NCI-H748 treated with DMSO at 0.1 percent for 48 hours (cell line): ENCODE measurements around the gene ZG16B.

ENCODE experiments used
- DNase-seq: peaks from one replicate; lab custom pipeline; 2025; lab: John Stamatoyannopoulos, UW

ZG16B gene, protein sequence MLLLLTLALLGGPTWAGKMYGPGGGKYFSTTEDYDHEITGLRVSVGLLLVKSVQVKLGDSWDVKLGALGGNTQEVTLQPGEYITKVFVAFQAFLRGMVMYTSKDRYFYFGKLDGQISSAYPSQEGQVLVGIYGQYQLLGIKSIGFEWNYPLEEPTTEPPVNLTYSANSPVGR

DNA sequence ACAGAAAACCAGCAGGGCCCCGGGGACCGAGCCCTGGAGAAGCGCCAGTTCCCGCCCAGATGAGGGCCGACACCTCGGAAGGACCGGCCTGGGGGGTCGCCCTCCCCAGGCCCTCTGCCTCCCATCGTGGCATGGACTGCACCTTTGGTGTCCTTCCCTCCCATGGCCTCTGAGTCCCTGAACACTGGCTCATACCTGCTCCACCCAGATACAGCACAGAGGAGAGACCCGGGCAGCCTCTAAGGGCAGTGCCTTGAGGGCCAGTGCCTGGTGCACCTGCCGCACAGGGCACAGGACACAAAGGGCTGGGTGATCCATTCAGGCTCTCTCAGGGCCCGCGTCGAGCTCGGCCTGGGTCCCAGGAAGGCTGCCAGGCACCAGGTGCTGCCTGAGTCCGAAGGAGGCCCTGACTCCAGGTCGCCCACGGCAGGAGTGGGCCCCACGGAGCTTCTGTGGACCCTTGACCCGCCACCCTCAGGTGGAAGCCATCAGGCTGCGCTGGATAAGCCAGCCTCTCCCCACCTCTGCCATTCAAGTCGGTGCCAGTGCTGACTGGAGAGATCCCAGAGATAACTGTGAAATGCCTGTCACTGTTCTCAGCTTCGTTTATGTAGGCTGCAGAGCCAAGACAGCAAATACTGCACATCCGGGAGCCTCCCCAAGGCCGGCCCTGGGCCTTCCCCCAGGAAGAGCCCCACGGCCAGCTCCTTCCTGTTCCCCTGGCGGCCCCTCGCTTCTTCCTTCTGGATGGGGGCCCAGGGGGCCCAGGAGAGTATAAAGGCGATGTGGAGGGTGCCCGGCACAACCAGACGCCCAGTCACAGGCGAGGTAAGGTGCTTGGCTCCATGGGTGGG, at the start of gene ZG16B:
TSS of gene ZG16B (plus strand) at position 803 of the 854 bp plus-strand sequence. CDS start 139 bp downstream, outside the sequence.
- DNase-seq: no peak

DNA sequence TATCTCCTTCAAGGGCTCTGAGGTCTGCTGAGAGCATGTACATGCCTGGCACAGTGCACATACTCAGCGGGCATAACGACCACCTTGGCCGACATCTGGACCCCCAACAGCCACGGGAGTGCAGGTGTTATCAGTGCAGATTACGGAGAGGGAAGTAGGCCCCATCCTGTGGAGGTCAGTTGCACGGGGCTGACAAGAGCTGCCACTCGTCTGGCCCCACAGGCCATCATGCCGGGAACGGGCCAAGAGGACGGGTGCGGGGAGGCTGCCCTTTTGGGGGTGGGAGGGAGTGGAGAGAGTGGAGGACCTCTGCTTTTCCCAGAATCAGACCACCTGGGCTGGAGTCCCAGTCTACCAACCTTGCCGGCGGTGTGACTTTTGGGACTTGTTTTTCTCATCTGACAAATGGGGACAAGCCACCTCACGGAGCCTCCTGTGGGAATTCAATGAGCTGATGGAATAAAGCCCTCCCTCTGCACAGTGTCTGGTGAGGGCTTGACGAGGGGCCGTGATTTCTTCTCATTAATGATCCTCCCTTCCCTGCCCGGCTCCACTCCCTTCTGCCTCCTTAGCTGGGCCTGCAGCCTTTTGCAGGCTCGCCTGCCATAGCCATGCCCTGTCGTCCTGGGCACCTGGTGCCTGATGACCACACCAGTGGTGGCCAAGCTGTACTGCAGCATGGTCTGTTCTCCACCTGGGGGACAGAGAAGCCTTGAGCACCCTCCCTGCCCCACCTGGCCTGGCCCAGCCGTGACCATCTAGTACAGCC, 47.3 kb upstream of the ZG16B start:
- DNase-seq: no peak

DNA sequence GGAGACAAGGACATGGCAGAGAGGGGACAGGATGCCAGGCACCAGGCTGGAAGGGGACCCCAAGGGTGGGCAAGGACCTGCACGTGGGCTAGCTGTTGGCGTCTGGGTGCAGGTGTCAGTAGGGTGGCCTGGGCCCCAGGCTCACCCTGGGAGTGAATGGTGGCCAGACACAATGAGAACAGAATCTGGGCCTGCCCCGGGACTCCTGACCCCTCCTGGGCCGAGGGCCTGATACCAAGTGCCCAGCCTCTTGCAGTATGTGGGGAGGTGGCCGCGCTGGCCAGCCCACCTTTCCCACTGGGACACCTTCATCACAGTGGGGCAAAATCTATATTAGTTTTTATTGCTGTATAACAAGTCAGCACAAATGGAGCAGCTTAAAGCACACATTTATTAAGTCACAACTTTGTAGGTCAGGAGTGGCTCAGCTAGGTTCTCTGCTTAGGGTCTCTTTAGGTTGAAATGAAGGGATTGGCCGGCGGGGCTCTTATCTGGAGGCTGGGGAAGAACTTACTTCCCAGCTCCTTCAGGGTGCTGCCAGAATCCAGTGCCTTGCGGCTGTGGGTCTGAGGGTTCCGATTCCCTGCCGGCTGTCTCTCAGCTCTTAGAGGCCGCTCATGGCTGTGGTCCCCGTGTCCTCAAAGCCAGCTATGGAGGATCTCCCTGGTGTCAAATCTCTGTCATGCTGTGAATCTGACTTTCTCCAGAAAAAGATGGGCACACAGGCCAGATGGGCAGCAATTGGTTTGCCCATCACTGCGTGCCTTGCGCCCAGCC, 46.3 kb upstream of the ZG16B start:
- DNase-seq: no peak

DNA sequence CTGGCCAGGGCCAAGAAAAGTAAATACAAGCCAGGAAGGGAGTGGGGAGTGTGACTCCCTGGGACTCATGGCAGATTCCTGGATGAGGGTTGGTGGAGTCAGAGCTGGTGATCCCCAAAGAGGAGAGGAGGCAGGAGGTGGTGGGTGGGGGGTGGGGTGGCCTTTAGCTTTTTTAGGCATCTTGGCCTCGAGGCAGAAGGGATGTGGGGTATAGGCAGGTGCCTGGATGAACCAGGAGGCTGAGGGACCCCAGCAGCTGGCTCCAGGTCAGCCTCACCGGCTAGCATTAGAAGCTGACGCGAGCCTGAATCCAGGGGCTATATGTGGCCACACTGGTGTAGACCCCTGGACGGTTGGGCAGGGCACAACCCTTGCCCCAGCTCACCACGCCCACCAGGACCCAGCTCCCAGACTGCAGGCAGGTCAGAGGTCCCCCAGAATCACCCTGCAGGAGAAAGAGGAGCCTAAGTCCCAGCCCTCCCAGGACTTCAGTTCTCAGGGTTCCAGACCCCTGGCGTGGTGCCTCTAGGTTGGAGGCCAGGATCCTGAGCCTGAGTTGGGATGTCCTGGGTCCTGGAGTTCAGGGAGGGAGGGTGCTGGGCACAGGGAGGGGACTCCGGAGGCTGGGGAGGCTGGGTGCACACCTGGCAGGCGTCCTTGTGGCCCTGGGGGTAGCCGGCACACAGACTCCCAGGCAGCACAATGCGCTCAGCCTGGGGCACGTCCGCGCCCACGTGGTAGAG, 45.6 kb upstream of the ZG16B start:
- no peak for DNase-seq

DNA sequence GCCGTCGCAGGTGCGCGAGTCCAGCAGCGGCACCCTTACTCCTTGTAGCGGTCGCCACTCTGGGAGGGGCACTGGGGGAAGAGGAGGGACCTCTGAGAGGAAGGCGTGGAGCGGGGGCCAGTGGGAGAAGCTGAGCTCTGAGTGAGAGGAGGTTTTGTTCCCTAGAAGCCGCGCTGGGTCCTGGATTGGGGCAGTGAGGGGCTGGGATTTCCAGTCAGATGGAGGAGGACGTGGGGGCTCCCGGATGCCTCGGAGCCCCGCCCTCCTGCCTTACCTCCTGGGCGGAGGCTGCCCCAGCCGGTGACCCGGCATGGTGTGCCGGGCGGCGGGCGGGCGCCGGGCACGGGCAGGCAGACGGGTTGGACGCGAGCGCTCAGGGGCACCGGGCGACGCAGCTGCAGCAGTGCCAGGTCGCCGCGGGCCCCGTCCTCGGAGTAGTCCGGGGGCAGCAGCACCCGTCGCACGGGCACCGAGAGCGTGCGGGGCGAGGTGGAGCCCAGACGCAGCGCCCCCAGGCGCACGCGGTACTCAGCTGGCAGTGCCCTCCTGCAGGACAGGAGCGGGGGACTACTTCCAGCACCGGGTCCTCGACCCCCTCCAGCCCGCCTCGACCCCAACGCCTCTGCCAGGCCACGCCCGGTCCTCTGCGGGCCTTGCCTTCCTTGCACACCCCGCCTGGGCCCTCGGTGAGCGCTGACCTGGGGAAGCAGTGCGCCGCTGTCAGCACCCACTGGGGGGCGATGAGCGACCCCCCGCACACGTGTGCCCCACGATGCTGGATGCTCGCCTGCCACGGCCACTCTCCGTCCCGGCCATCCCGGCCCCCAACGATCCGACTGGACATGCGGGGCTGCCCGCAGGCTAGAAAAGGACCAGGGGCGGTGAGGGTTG, 44.8 kb upstream of the ZG16B start:
- DNase-seq: no peak

DNA sequence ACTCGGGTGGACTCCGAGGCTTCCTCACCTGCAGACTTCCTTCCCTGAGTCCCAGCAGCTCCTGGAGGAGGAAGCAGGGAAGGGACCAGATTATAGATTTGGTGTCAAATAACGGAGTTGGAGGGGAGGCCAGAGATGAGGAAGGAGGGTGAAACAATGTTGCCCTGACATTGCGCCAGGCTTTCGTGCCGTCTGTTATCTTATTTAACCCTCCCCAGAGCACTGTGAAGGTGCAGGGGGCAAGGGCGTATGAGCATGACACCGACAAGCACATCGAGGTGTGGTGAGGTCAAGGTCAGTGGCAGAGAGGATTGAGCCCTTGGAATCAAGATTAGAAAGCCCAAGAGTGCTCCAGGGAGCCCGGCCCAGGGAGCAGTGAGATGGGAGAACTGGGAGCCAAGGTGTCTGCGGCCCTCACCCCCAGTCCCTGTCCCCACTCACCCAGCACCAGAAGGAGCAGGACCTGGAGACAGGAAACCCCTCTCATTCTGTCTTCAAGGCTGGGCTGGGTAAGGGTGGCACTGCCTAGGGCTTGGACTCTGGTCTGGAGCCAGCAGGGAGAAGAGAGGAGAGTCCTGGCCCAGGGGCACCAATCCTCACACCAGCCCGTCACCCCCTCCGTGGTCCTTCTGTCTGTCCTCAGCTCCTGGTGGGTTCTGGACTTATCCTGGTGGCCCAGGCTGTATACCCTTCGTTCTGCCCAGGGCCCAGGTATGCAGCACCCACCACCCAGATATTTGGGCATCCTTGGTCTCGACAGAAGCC, 43.9 kb upstream of the ZG16B start:
- no peak for DNase-seq

DNA sequence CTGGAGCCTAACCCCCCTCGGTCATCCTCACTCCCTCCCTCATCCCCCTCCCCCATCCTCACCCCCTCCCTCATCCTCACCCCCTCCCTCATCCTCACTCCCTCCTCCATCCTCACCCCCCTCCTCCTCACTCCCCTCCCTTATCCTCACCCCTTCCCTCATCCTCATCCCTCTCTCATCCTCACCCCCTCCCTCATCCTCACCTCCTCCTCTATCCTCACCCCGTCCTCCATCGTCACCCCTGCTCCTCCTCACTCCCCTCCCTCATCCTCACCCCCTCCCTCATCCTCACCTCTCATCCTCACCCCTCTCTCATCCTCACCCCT, 43.3 kb upstream of the ZG16B start:
- no peak for DNase-seq

DNA sequence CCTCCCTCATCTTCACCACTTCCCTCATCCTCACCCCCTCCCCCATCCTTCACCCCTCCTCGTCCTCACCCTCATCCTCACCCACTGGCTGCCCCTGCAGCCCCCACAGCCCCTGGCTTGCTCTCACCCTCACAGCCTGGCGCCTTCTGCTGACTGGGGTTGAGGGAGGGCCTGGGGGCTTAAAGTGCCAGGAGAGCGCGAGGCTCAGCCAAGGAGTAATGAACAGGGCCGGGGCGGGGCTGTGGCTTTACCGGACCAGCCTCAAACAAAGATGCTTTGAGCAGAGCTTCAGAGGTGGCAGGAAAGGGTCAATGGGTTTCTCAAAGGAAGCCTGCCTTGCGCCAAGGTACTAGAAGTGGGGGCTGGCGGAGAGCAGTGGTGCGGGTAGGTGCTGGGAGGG, 42.7 kb upstream of the ZG16B start, which contains the start of gene PRSS33:
TSS of gene PRSS33 (minus strand) at position 155 of the 400 bp plus-strand sequence. CDS start 1,013 bp downstream, outside the sequence.
- no peak for DNase-seq

DNA sequence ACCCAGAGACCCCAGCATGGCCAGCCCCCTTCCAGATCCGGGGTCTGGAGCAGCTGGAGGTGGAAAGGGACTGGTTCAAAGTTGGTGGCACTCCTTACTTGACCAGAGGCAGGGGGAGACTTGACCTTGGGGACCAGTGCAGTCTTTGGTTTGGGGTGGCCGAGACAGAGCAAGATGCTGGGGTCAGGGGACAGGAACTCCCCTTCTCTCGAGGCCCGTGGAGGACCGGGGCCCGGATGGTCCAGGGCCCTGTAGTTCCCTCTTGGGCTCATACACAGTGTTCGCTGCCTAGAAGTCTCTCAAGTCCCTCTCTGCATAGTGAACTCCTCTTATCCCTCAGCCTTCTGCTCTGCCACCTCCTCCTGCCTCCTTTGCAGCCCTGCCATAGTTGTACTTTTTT, 42.1 kb upstream of the ZG16B start:
- DNase-seq: no peak

DNA sequence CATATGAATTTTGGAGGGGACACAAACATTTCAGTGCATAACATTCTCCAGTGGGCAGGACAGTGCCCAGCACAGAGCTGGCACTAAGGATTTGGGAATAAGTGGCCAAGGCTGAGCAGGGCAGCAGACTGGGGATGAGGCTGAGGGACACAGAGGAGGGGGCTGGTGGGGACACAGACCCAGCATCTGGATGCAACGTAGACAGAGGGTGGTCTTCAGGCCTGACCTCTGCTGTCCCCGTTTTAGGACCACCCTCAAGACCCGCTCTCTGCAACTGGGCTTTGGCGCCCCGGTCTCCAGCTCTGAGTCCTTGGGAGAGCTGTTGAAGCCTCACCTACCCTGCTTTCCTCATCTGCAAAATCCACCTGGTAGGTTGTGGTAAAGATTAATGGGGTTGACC, 39.5 kb upstream of the ZG16B start:
- DNase-seq: no peak

DNA sequence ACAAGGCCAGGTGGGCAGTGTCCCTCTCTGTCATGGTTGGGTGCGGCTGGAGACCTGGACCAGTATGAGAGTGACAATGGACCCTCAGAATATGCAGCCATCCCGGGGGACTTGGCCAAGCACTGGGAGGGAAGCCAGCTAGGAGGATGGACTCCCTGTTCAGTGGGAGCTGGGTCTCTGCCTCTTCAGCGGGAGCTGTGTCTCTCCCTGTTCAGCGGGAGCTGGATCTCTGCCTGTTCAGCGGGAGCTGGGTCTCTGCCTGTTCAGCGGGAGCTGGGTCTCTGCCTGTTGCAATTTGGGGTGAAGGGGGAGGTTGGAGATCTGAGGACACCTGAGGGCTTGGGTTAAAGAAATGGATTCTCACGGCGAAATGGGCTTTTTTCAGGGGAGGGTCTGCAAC, 38.9 kb upstream of the ZG16B start:
- no peak for DNase-seq

DNA sequence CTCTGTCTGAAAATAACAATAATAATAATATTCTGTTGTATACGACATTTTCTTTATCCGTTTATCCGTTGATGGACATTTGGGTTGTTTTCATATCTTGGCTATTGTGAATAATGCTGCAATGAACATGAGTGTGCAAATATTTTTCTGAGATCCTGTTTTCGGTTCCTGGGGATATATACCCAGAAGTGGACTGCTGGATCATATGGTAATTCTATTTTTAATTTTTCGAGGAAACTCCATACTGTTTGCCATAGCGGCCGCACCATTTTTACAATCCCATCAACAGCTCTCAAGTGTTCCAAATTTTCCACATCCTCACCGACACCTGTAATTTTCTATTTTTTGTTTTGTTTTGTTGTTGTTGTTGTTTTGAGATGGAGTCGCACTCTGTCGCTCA, 37.2 kb upstream of the ZG16B start:
- no peak for DNase-seq

DNA sequence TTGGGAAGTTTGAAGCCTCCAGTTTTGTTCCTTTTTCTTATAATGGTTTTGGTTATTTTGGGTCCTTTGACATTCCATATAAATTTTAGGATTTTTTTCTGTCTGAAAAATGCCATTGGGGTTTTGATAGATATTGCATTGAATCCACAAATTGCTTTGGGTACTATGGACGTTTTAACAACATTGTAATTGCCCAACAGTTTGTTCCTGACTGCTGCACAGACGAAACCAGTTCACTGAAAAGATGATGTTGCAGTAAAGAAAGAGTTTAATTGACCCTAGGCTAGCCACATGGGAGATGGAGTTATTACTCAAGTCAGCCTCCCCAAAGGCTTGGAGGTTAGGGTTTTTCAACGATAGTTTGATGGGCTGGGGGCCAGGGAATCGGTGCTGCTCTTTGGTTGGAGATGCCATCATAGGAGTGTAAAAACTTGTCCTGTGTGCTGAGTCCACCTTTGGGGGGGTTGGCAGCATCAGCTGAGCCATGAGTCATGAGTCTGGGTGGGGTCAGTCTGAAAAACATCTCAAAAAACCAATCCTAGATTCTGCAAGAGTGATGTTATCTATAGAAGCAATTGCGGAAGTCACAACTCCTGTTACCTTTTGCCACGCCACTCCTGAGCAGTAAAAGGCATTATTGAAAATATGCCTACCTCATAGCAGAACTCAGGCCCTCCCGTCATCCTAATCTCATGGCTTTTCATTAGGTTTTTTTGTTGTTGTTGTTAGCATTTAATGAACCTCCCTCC, 34.5 kb upstream of the ZG16B start:
- DNase-seq: no peak

DNA sequence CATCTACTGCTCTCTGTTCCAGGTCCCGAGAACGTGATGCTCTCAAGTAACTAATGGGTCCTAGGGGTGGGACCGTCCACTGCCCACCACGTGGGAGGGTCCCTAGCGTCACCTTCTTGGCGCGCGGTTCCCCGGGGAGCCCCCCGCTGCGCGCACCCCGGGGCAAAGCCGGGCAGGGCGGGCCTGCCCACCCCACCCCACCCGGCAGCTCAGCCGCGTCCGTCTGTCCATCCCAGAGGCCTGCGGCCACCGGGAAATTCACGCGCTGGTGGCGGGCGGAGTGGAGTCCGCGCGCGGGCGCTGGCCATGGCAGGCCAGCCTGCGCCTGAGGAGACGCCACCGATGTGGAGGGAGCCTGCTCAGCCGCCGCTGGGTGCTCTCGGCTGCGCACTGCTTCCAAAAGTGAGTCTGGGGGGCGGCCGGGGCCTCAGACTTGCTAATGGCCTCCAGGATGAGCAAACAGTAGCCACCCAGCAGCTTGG, 31.3 kb upstream of the ZG16B start:
- no peak for DNase-seq

DNA sequence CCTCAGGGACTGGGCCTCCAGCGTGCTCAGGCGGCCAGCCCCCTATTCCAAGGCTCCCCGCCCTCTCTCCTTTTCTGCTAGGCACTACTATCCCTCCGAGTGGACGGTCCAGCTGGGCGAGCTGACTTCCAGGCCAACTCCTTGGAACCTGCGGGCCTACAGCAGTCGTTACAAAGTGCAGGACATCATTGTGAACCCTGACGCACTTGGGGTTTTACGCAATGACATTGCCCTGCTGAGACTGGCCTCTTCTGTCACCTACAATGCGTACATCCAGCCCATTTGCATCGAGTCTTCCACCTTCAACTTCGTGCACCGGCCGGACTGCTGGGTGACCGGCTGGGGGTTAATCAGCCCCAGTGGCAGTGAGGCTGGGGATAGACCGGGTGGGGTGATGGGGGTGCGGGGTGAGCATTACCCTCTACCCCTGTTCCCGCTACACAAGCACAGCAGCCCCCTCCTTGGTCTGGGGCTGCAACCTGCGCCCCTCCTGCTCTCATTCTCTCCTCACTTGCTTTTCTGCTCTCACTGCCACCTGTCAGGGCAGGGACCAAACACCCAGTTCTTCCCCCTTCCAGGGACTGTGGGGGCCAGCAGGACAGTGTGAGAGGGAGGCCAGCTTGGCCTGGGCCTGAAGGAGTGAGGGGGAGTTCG, 30.8 kb upstream of the ZG16B start:
- no peak for DNase-seq

DNA sequence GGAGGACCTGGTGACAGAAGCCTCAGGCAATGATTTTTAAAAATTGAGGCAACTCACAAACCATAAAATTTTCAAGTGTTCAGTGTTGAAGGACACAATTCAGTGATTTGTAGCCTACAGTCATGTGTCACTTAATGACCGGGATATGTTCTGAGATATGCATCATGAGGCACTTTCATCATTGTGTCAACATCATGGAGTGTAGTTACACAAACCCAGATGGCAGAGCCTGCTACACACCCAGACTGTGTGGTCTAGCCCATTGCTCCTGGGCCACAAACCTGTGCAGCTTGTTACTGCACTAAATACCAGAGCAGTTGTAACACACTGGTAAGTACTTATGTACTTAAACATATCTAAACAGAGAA, 30.3 kb upstream of the ZG16B start:
- no peak for DNase-seq

DNA sequence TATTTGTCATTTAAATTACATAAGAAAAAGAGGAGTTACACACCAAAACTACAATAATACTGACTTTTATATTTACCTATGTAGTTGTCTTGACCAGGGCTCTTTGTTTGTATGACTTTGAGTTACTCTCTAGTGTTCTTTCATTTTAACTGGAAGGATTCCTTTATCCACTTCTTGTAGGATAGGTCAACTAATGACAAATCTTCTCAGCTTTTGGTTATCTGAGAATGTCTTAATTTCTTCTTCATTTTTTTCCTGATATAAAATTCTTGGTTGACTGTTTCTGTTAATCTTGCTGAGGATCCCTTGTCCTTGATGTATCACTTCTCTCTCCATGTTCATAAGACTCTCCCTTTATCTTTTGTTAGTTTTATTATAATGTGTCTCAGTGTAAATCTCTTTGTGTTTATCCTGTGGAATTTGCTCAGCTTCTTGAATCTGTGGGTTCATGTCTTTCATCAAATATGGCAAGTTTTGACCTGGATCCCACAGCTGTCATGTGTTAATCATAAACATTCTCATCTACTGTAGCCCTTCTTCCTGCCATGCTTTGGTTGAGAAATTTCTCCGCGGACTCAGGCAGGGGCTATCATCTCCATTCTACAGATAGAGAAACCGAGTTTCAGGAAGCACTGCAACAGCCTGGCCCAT, 26.4 kb upstream of the ZG16B start:
- no peak for DNase-seq

DNA sequence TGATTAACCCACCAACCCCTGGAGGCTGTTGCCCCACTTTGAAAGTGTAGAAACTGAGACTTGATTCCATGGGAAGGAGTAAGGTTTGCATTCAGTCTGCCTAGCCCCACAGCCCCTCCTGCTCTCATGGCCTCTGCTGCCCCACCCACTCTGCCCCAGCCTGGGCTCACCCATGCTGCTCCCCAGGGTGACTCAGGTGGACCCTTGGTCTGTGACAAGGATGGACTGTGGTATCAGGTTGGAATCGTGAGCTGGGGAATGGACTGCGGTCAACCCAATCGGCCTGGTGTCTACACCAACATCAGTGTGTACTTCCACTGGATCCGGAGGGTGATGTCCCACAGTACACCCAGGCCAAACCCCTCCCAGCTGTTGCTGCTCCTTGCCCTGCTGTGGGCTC, 25.4 kb upstream of the ZG16B start:
- no peak for DNase-seq
